ENCODE measurements around the gene MUC2.

Gene MUC2

DNA sequence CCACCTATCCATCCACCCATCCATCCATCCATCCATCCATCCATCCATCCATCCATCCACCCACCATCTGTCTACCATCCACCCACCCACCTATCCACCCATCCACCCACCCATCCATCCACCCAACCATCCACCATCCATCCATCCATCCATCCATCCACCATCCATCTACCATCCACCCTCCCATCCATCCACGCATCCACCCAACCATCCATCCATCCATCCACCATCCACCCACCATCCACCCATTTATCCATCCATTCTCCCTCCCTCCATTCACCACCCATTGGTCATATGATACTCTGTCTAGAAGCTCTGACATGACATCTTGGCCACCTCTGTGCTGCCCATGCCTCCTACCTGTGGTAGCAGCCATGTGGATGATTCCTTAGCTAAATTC lies 31.7 kb downstream of the MUC2 start:
- no peak overlapping the region for H3K4me2 ChIP-seq (ENCODE audit: low read depth, low read length, poor library complexity, severe bottlenecking)
- H3K4me3 ChIP-seq (ENCODE audit: low read length, poor library complexity, severe bottlenecking) = no peak overlapping the region
- H3K9me3 ChIP-seq (ENCODE audit: insufficient read depth, low read depth, low read length) = peaks cover 9% of the 10 kb centered on the region; the same call in 1 of the 2 replicates
- no peaks in the 10 kb centered on the region for H4K20me1 ChIP-seq (ENCODE audit: insufficient read depth, low read length, poor library complexity, severe bottlenecking)
- H3K4me1 ChIP-seq (ENCODE audit: insufficient read depth, low read length, poor library complexity, severe bottlenecking) = no peaks in the 10 kb centered on the region
- no peaks in the 10 kb centered on the region for H3K27me3 ChIP-seq (ENCODE audit: insufficient read depth, low read length, poor library complexity, severe bottlenecking)
- no peak overlapping the region for H3K9ac ChIP-seq (ENCODE audit: low read depth, low read length, poor library complexity, severe bottlenecking)
- no peaks in the 10 kb centered on the region for H3K9me2 ChIP-seq (replicated peaks; ENCODE audit: low read depth, low read length)
- H3F3A ChIP-seq (ENCODE audit: low read depth) = no peaks in the 10 kb centered on the region
- TF ChIP-seq CTCF (conservative IDR thresholded peaks at IDR 0.05; ENCODE audit: low read length) = no peak
- no peak for TF ChIP-seq EZH2phosphoT487 (IDR thresholded peaks at IDR 0.05; ENCODE audit: borderline replicate concordance)
- no peaks in the 10 kb centered on the region for H3K36me3 ChIP-seq (ENCODE audit: insufficient read depth, low read length)
- no peak overlapping the region for H2AFZ ChIP-seq (ENCODE audit: low read length)
- no peaks in the 10 kb centered on the region for H3K79me2 ChIP-seq (ENCODE audit: insufficient read depth, low read length)

GRCh38 chr11:1107316-1108245 lies 32.9 kb downstream of the MUC2 start:
- Histone ChIP-seq H3K27me3 (ENCODE audit: insufficient read depth, low read length, poor library complexity, severe bottlenecking) (no peaks in the 10 kb centered on the region), H3K9me2 (replicated peaks; ENCODE audit: low read depth, low read length) (no peaks in the 10 kb centered on the region), H3K4me3 (ENCODE audit: low read length, poor library complexity, severe bottlenecking) (no peak overlapping the region), H4K20me1 (ENCODE audit: insufficient read depth, low read length, poor library complexity, severe bottlenecking) (no peaks in the 10 kb centered on the region), H3K9me3 (ENCODE audit: insufficient read depth, low read depth, low read length) (peaks cover 7% of the 10 kb centered on the region; the same call in 1 of the 2 replicates), H3K79me2 (ENCODE audit: insufficient read depth, low read length) (no peaks in the 10 kb centered on the region), H3K4me2 (ENCODE audit: low read depth, low read length, poor library complexity, severe bottlenecking) (no peak overlapping the region), H2AFZ (ENCODE audit: low read length) (no peak overlapping the region), H3K9ac (ENCODE audit: low read depth, low read length, poor library complexity, severe bottlenecking) (no peak overlapping the region), H3K36me3 (ENCODE audit: insufficient read depth, low read length) (no peaks in the 10 kb centered on the region), H3F3A (ENCODE audit: low read depth) (no peaks in the 10 kb centered on the region), H3K4me1 (ENCODE audit: insufficient read depth, low read length, poor library complexity, severe bottlenecking) (no peaks in the 10 kb centered on the region)
- TF ChIP-seq EZH2phosphoT487 (IDR thresholded peaks at IDR 0.05; ENCODE audit: borderline replicate concordance) (no peak), CTCF (conservative IDR thresholded peaks at IDR 0.05; ENCODE audit: low read length) (no peak)

- Histone ChIP-seq H3K9me2 (replicated peaks; ENCODE audit: low read depth, low read length) (no peaks in the 10 kb centered on the region), H4K20me1 (ENCODE audit: insufficient read depth, low read length, poor library complexity, severe bottlenecking) (no peaks in the 10 kb centered on the region), H3K9ac (ENCODE audit: low read depth, low read length, poor library complexity, severe bottlenecking) (no peak overlapping the region), H3F3A (ENCODE audit: low read depth) (no peaks in the 10 kb centered on the region), H3K4me2 (ENCODE audit: low read depth, low read length, poor library complexity, severe bottlenecking) (no peak overlapping the region), H3K4me3 (ENCODE audit: low read length, poor library complexity, severe bottlenecking) (no peak overlapping the region), H3K36me3 (ENCODE audit: insufficient read depth, low read length) (no peaks in the 10 kb centered on the region), H3K27me3 (ENCODE audit: insufficient read depth, low read length, poor library complexity, severe bottlenecking) (no peaks in the 10 kb centered on the region), H3K79me2 (ENCODE audit: insufficient read depth, low read length) (no peaks in the 10 kb centered on the region), H3K9me3 (ENCODE audit: insufficient read depth, low read depth, low read length) (no peaks in the 10 kb centered on the region; the same call in 1 of the 2 replicates), H2AFZ (ENCODE audit: low read length) (no peak overlapping the region), H3K4me1 (ENCODE audit: insufficient read depth, low read length, poor library complexity, severe bottlenecking) (no peaks in the 10 kb centered on the region)
- TF ChIP-seq EZH2phosphoT487 (IDR thresholded peaks at IDR 0.05; ENCODE audit: borderline replicate concordance) = no peak
- TF ChIP-seq CTCF (conservative IDR thresholded peaks at IDR 0.05; ENCODE audit: low read length) = no peak
Measured at GRCh38 chr11:1108246-1108900, 33.7 kb downstream of the MUC2 start.
